NCI-H2196 (cell line): ENCODE results near the gene ALDH8A1.
"Not testable (repeated sequence)": the region's sequence is repeated elsewhere in the genome, so short reads cannot be mapped to it uniquely, and the experiment has no call there.

Source experiments
- DNase-seq: peaks from one replicate; lab custom pipeline; 2025; ENCODE audit not compliant: unreplicated experiment; lab: John Stamatoyannopoulos, UW

ALDH8A1 gene

GRCh38 chr6:134911547-134911946 is 38.4 kb downstream of the ALDH8A1 start:
- DNase-seq = no peak

GRCh38 chr6:134910593-134910935 is 39.3 kb downstream of the ALDH8A1 start:
- no peak for DNase-seq

- no peak for DNase-seq
Observed at GRCh38 chr6:134909701-134910592, 40.0 kb downstream of the ALDH8A1 start.

- no peak for DNase-seq
Observed at GRCh38 chr6:134908906-134909516, 40.9 kb downstream of the ALDH8A1 start.

- not testable (repeated sequence) for DNase-seq
Observed at GRCh38 chr6:134904731-134905130, 45.2 kb downstream of the ALDH8A1 start.

- no peak for DNase-seq
Observed at GRCh38 chr6:134903448-134903847, 46.5 kb downstream of the ALDH8A1 start.

- DNase-seq = no peak
Observed at GRCh38 chr6:134902936-134903335, 47.0 kb downstream of the ALDH8A1 start.

- no peak for DNase-seq
Observed at GRCh38 chr6:134902074-134902861, 47.6 kb downstream of the ALDH8A1 start.

- no peak for DNase-seq
Observed at GRCh38 chr6:134898575-134898974, 51.3 kb downstream of the ALDH8A1 start.

- DNase-seq = not testable (repeated sequence)
Observed at GRCh38 chr6:134898166-134898565, 51.7 kb downstream of the ALDH8A1 start.

GRCh38 chr6:134896910-134897309 is 53.0 kb downstream of the ALDH8A1 start:
- DNase-seq = no peak

- DNase-seq = no peak
Observed at GRCh38 chr6:134894800-134895199, 55.1 kb downstream of the ALDH8A1 start.

GRCh38 chr6:134892362-134892761 is 57.5 kb downstream of the ALDH8A1 start:
- DNase-seq = no peak

GRCh38 chr6:134891633-134892032 is 58.3 kb downstream of the ALDH8A1 start:
- no peak for DNase-seq

- DNase-seq = no peak
Observed at GRCh38 chr6:134888316-134888715, 61.6 kb downstream of the ALDH8A1 start.

- no peak for DNase-seq
Observed at GRCh38 chr6:134884752-134885151, 65.1 kb downstream of the ALDH8A1 start.

- no peak for DNase-seq
Observed at GRCh38 chr6:134883314-134883713, 66.6 kb downstream of the ALDH8A1 start.

- DNase-seq = peak; percentile 48
Observed at GRCh38 chr6:134882426-134883038, 67.4 kb downstream of the ALDH8A1 start.

GRCh38 chr6:134880487-134881190 is 69.3 kb downstream of the ALDH8A1 start:
- no peak for DNase-seq

GRCh38 chr6:134878136-134878535 is 71.8 kb downstream of the ALDH8A1 start:
- DNase-seq = no peak

- no peak for DNase-seq
Observed at GRCh38 chr6:134875367-134875766, 74.5 kb downstream of the ALDH8A1 start.
